Gastrocnemius medialis (tissue), 4 donors: ENCODE results near the gene SV2C.

Experiments used
- CTCF ChIP-seq, 5 experiments: fragments of 450-650 bp in 3 of 5; fragments of 200-600 bp in 2 of 5; sonication (generic) in 2 of 5; IDR thresholded peaks in 4 of 5; conservative IDR thresholded peaks in 1 of 5; 1 replicate in 4 of 5; 2 replicates in 1 of 5; pipeline ENCODE4 v1.5.1; 2016 to 2019; ENCODE audit warnings: antibody characterized with exemption in 5 of 5, mild to moderate bottlenecking in 3 of 5, moderate library complexity in 3 of 5
- POLR2A ChIP-seq, 2 donors: fragments of 450-650 bp; IDR thresholded peaks; one replicate each; pipeline ENCODE4 v1.6.1; 2017; ENCODE audit warnings: antibody characterized with exemption in 2 of 2, mild to moderate bottlenecking in 2 of 2, moderate library complexity in 2 of 2

DNA sequence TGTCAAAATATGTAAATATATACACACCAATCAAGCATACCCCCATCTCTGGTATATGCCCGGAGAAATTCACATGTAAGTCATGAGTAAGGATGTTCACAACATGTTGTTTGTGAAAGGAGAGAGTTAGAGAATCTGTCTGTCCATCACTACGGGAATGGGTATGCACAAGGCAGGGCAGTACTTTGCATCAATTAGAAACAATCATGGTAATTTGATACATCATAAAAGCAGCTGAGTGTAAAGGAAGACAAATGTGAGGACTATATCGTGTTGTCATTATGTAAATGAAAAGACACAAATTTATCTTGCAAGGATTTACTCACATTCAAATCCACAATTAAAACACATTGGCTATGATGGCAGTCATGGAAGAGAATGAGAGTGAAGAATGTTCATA lies 146.7 kb downstream of the SV2C start:
- no peak for TF ChIP-seq CTCF (IDR thresholded peaks at IDR 0.05 in 4 of 5, conservative IDR thresholded peaks at IDR 0.05 in 1 of 5)
- no peak for TF ChIP-seq POLR2A (IDR thresholded peaks at IDR 0.05)
